ENCODE results near the gene COL21A1.

- no peak for TF ChIP-seq CTCF (conservative IDR thresholded peaks at IDR 0.05; ENCODE audit: low read length)
- TF ChIP-seq EZH2phosphoT487 (IDR thresholded peaks at IDR 0.05; ENCODE audit: borderline replicate concordance, low read depth, low read length) = no peak
Observed at GRCh38 chr6:56038764-56039163, 208.6 kb downstream of the COL21A1 start.
